WTC11 (cell line): ENCODE measurements around the gene TMEM184A. TPM values are rescaled to one million over a fixed set of nuclear protein-coding genes. Genes with fewer than 3 reads are reported as not detected.

Experiments
- ATAC-seq: fragments of 200-7000 bp; cut with Tn5 transposase; 2 replicates; pipeline ENCODE4 v1.10.0; 2021; ENCODE audit warnings: mild to moderate bottlenecking, moderate library complexity
- CTCF ChIA-PET: fragments of 300-600 bp; sonication (Branson Sonifier 250); formaldehyde crosslinking; loops from one replicate; lab custom pipeline; 2021; ENCODE audit warnings: antibody characterized with exemption; lab: Charles Lee
- POLR2A ChIA-PET: fragments of 350-600 bp; sonication (Branson Sonifier 250); formaldehyde crosslinking; loops from one replicate; lab custom pipeline; 2021; ENCODE audit warnings: antibody characterized with exemption; lab: Charles Lee
- DNase-seq: peaks from one replicate; pipeline ENCODE4 v3.0.0; 2021; ENCODE audit warnings: low spot score
- H3K27ac Mint-ChIP-seq: 2 replicates; pipeline ENCODE4 v1.8.0; 2021; ENCODE audit warnings: mixed read lengths
- H3K27me3 Mint-ChIP-seq: 2 replicates; pipeline ENCODE4 v1.8.0; 2021; ENCODE audit warnings: low read depth, mild to moderate bottlenecking, moderate library complexity, mixed read lengths
- H3K36me3 Mint-ChIP-seq: 2 replicates; pipeline ENCODE4 v1.8.0; 2021; ENCODE audit warnings: mixed read lengths
- H3K4me1 Mint-ChIP-seq: 2 replicates; pipeline ENCODE4 v1.8.0; 2022; ENCODE audit warnings: mixed read lengths
- H3K4me3 Mint-ChIP-seq: 2 replicates; pipeline ENCODE4 v1.8.0; 2021; ENCODE audit warnings: mild to moderate bottlenecking, moderate library complexity, mixed read lengths
- H3K9me3 Mint-ChIP-seq: 2 replicates; pipeline ENCODE4 v1.8.0; 2021; ENCODE audit warnings: mixed read lengths
- CREM ChIP-seq: sonication (generic); formaldehyde crosslinking; IDR thresholded peaks from 2 replicates; pipeline ENCODE4 v1.8.1; 2022; ENCODE audit warnings: mild to moderate bottlenecking, missing genetic modification reagents, moderate library complexity
- FOXK1 ChIP-seq: sonication (generic); formaldehyde crosslinking; IDR thresholded peaks from 2 replicates; pipeline ENCODE4 v1.8.0; 2022; ENCODE audit warnings: mild to moderate bottlenecking, moderate library complexity, missing genetic modification reagents
- GABPB1 ChIP-seq: sonication (generic); formaldehyde crosslinking; IDR thresholded peaks from 2 replicates; pipeline ENCODE4 v1.8.1; 2023; ENCODE audit warnings: mild to moderate bottlenecking, missing genetic modification reagents
- IRF2 ChIP-seq: sonication (generic); formaldehyde crosslinking; IDR thresholded peaks from 2 replicates; pipeline ENCODE4 v1.8.0; 2022; ENCODE audit warnings: low read depth, missing genetic modification reagents, borderline replicate concordance
- KAT7 ChIP-seq: sonication (generic); formaldehyde crosslinking; IDR thresholded peaks from 2 replicates; pipeline ENCODE4 v1.8.1; 2023; ENCODE audit warnings: missing genetic modification reagents, mild to moderate bottlenecking, borderline replicate concordance
- SP1 ChIP-seq: sonication (generic); formaldehyde crosslinking; conservative IDR thresholded peaks from 2 replicates; pipeline ENCODE4 v1.8.1; 2022; ENCODE audit warnings: missing genetic modification reagents
- TCF7 ChIP-seq: sonication (generic); formaldehyde crosslinking; IDR thresholded peaks from 2 replicates; pipeline ENCODE4 v1.8.0; 2022; ENCODE audit warnings: mild to moderate bottlenecking, low read depth, missing genetic modification reagents, moderate library complexity
- ZNF138 ChIP-seq: sonication (generic); formaldehyde crosslinking; conservative IDR thresholded peaks from 2 replicates; pipeline ENCODE4 v1.8.1; 2022; ENCODE audit warnings: mild to moderate bottlenecking, moderate library complexity, missing genetic modification reagents
- ZNF219 ChIP-seq: sonication (generic); formaldehyde crosslinking; IDR thresholded peaks from 2 replicates; pipeline ENCODE4 v1.8.0; 2023; ENCODE audit warnings: missing genetic modification reagents, mild to moderate bottlenecking, borderline replicate concordance
- ZNF416 ChIP-seq: fragments of 250-450 bp; sonication (Bioruptor Pico); IDR thresholded peaks from 2 replicates; pipeline ENCODE4 v1.9.0; 2021; ENCODE audit warnings: mild to moderate bottlenecking, inconsistent platforms
- total RNA-seq: library from RNA; stranded (reverse); gene quantifications from 3 replicates; pipeline ENCODE4 v1.2.3, GENCODE V29; 2021
- TF ChIP-seq, protein P1 (sequence below): sonication (generic); formaldehyde crosslinking; IDR thresholded peaks from 2 replicates; pipeline ENCODE4 v1.8.1; 2022; ENCODE audit warnings: mild to moderate bottlenecking, moderate library complexity, missing genetic modification reagents
- TF ChIP-seq, protein P2 (sequence below): sonication (generic); formaldehyde crosslinking; IDR thresholded peaks from 2 replicates; pipeline ENCODE4 v1.8.1; 2022; ENCODE audit warnings: missing genetic modification reagents, borderline replicate concordance
- TF ChIP-seq, protein P3 (sequence below): sonication (generic); formaldehyde crosslinking; conservative IDR thresholded peaks from 2 replicates; pipeline ENCODE4 v1.8.1; 2023; ENCODE audit warnings: mild to moderate bottlenecking, low read depth, missing genetic modification reagents, moderate library complexity
- TF ChIP-seq, protein P4 (sequence below): sonication (generic); formaldehyde crosslinking; IDR thresholded peaks from 2 replicates; pipeline ENCODE4 v1.8.1; 2023; ENCODE audit warnings: mild to moderate bottlenecking, moderate library complexity, missing genetic modification reagents
- TF ChIP-seq, protein P5 (sequence below): sonication (generic); formaldehyde crosslinking; IDR thresholded peaks from 2 replicates; pipeline ENCODE4 v1.8.0; 2022; ENCODE audit warnings: mild to moderate bottlenecking, missing genetic modification reagents

Gene TMEM184A
- total RNA-seq, 1 experiment from 2014 or later = 1.4 TPM

DNA sequence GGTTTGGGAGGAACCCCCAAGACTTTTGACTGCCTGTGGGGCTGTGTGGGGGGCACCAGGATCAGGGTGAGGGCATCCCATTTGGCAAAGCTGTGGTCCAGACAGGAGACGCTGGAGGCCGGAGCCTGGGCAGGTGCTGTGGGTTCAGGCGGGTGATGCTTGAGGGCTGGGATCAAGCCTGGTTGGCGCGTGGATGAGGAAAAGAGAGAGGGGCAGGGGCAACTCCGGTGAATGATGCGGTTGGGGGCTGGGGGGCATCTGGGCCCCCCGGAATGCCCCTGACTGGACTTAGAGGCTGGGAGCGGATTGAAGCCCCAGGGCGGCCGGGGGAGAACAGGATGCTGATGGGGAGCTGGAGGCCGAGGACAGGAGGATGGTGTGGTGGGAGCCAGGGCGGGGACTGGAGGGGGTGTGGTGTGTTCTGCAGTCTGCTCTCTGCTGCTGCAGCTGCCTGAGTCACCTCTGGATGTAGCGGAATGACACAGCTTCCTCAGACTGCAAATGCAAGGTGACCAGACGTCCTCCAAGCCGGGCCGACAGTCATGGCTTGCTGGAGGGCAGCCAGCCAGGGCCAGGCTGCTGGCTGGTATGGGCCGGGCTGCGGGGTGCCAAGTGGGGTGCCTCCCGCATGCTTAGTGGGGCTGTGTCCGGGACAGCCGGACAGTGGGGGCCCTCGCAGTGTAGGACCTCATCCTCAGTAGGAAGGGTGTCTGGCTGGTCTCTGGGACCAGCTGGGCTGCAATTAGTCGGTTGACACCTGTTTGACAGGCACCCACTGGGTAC lies 22.3 kb downstream of the TMEM184A start (continued):
- TF ChIP-seq, protein P1, sequence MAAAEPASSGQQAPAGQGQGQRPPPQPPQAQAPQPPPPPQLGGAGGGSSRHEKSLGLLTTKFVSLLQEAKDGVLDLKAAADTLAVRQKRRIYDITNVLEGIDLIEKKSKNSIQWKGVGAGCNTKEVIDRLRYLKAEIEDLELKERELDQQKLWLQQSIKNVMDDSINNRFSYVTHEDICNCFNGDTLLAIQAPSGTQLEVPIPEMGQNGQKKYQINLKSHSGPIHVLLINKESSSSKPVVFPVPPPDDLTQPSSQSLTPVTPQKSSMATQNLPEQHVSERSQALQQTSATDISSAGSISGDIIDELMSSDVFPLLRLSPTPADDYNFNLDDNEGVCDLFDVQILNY (CRISPR knock-in tag) = no peak
- no peak for TF ChIP-seq SP1
- TF ChIP-seq ZNF219 (CRISPR knock-in tag) = no peak
- no peak for TF ChIP-seq CREM
- no peak for TF ChIP-seq IRF2

DNA sequence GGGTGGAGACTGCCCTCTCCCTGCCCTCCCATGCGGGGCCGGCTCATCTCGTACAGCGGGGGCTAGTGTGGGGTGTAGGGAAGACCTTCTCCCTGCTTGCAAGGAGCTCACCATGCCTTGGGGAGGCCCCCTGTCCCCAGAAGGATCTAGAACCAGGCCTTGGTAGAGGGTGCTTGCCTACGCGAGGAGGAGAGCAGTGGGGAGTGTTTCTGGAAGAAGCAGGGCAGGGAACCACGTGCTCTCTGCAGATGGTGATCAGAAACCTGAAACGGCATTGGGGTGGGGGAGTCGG lies 22.8 kb downstream of the TMEM184A start:
- Mint-ChIP-seq H3K27me3 (no peaks in the 10 kb centered on the region), H3K27ac (peak overlapping the region; percentile 89), H3K9me3 (no peaks in the 10 kb centered on the region), H3K36me3 (no peaks in the 10 kb centered on the region), H3K4me1 (peaks cover 34% of the 10 kb centered on the region), H3K4me3 (no peak overlapping the region)
- ATAC-seq (no peak), DNase-seq (no peak)
- CTCF ChIA-PET = interaction anchor here (1.2 to 2.4 kb wide), 3 partner anchors 15 to 28 kb away, joined by 4 to 9 read pairs (median 7); partner anchors contain the start of gene TMEM184A
- POLR2A ChIA-PET = interaction anchor here (0.9 kb wide), 1 partner anchor 24 kb away, joined by 3 read pairs; no protein-coding TSS in a partner anchor
- no peak for TF ChIP-seq ZNF138 (CRISPR knock-in tag)
- TF ChIP-seq, protein P2, sequence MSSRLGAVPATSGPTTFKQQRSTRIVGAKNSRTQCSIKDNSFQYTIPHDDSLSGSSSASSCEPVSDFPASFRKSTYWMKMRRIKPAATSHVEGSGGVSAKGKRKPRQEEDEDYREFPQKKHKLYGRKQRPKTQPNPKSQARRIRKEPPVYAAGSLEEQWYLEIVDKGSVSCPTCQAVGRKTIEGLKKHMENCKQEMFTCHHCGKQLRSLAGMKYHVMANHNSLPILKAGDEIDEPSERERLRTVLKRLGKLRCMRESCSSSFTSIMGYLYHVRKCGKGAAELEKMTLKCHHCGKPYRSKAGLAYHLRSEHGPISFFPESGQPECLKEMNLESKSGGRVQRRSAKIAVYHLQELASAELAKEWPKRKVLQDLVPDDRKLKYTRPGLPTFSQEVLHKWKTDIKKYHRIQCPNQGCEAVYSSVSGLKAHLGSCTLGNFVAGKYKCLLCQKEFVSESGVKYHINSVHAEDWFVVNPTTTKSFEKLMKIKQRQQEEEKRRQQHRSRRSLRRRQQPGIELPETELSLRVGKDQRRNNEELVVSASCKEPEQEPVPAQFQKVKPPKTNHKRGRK (CRISPR knock-in tag) = no peak
- no peak for TF ChIP-seq ZNF416 (CRISPR knock-in tag)
- TF ChIP-seq, protein P3, sequence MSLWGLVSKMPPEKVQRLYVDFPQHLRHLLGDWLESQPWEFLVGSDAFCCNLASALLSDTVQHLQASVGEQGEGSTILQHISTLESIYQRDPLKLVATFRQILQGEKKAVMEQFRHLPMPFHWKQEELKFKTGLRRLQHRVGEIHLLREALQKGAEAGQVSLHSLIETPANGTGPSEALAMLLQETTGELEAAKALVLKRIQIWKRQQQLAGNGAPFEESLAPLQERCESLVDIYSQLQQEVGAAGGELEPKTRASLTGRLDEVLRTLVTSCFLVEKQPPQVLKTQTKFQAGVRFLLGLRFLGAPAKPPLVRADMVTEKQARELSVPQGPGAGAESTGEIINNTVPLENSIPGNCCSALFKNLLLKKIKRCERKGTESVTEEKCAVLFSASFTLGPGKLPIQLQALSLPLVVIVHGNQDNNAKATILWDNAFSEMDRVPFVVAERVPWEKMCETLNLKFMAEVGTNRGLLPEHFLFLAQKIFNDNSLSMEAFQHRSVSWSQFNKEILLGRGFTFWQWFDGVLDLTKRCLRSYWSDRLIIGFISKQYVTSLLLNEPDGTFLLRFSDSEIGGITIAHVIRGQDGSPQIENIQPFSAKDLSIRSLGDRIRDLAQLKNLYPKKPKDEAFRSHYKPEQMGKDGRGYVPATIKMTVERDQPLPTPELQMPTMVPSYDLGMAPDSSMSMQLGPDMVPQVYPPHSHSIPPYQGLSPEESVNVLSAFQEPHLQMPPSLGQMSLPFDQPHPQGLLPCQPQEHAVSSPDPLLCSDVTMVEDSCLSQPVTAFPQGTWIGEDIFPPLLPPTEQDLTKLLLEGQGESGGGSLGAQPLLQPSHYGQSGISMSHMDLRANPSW (CRISPR knock-in tag) = no peak
- no peak for TF ChIP-seq TCF7 (CRISPR knock-in tag)
- TF ChIP-seq, protein P4, sequence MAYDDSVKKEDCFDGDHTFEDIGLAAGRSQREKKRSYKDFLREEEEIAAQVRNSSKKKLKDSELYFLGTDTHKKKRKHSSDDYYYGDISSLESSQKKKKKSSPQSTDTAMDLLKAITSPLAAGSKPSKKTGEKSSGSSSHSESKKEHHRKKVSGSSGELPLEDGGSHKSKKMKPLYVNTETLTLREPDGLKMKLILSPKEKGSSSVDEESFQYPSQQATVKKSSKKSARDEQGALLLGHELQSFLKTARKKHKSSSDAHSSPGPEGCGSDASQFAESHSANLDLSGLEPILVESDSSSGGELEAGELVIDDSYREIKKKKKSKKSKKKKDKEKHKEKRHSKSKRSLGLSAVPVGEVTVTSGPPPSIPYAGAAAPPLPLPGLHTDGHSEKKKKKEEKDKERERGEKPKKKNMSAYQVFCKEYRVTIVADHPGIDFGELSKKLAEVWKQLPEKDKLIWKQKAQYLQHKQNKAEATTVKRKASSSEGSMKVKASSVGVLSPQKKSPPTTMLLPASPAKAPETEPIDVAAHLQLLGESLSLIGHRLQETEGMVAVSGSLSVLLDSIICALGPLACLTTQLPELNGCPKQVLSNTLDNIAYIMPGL (CRISPR knock-in tag) = no peak
- TF ChIP-seq, protein P5, sequence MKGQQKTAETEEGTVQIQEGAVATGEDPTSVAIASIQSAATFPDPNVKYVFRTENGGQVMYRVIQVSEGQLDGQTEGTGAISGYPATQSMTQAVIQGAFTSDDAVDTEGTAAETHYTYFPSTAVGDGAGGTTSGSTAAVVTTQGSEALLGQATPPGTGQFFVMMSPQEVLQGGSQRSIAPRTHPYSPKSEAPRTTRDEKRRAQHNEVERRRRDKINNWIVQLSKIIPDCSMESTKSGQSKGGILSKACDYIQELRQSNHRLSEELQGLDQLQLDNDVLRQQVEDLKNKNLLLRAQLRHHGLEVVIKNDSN (CRISPR knock-in tag) = no peak

DNA sequence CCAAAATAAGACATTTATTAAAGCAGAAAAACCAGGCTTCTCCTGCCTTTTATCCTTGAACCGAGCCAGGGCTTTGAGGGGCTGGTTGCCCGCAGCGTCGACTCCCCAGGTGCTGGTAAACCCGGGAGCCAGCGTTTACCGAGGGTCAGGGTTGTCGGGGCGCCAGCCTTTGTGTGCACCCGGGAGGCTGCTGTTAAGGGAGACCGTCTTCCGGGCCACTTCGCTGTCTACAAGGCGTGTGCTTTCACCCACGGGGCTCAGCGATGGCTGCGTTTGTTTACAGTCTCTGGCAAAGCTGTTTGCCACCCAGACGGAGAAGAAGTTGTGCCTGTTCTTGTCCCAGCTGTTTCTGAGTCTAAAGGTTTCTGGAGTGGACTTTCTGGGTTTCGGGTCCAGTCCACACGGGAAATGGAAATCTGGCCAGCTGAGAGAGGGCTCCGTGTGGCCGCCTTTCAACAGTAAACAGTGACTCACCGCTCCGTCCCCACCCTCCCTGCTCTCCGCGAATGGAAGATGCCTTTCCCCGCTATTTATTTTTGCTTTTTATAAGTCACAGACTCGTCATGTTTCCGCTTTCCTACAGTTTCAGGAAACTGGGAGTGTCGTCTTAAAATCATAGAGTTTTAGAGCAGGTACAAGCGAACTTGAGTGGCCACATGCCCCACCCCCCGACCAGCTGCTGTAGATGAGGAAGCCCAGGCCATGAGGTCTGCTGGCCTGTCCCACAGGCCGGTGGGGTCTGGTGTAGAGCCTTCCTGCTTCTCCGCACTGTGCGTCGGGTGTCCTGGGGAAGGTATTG lies 23.4 kb downstream of the TMEM184A start:
- CTCF ChIA-PET = no interaction called here
- ATAC-seq (no peak), DNase-seq (no peak)
- Mint-ChIP-seq H3K27ac (peak overlapping the region; percentile 89), H3K4me1 (peaks cover 31% of the 10 kb centered on the region), H3K4me3 (peak overlapping the region; percentile 77), H3K9me3 (no peaks in the 10 kb centered on the region), H3K27me3 (no peaks in the 10 kb centered on the region), H3K36me3 (no peaks in the 10 kb centered on the region)
- POLR2A ChIA-PET = interaction anchor here (0.9 kb wide), 1 partner anchor 25 kb away, joined by 3 read pairs; no protein-coding TSS in a partner anchor
- 0 out of 2 replicates have a peak, but pooled peaks have one; percentile 31 for TF ChIP-seq GABPB1 (CRISPR knock-in tag)
- no peak for TF ChIP-seq KAT7
- TF ChIP-seq FOXK1 (CRISPR knock-in tag) = no peak
- TF ChIP-seq, protein P5 (CRISPR knock-in tag) = no peak
